Inflammatory macrophage (primary cell): Measurements from ENCODE around the gene SLC25A21.

Source experiments
- DNase-seq, 2 donors: peaks; one replicate each; pipeline ENCODE4 v3.0.0-alpha.2; 2020 to 2022

The SLC25A21 gene

GRCh38 chr14:36859119-36859518 lies 313.3 kb downstream of the SLC25A21 start:
- DNase-seq: no peak

DNA sequence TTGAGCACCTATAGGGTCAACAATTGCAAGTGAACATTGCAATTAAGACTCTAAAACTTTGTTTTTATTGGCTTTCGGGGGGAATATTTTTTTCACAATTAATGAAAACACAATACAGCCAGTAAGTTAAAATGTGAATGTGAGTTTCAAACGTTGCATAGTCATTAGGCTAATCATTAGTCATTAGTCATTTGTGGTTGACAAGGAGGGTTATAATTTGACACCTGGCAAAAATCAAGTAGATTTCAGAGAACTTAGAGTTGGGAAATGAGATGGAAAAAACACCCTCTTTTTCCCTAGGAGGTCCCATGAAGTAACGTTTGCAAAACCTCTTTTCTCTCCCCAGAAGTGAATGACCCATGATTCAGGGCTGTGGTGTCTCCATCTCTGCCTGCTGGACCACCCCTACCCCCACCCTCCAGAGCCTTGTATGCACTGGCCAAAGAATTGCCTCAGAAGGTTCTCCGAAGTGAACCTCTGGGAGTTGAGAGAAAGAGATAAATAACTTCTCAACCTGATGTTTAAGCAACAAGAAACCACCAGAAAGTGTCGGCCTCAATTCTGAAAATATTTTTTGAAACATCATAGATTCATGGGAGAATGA lies 314.5 kb downstream of the SLC25A21 start:
- no peak for DNase-seq

DNA sequence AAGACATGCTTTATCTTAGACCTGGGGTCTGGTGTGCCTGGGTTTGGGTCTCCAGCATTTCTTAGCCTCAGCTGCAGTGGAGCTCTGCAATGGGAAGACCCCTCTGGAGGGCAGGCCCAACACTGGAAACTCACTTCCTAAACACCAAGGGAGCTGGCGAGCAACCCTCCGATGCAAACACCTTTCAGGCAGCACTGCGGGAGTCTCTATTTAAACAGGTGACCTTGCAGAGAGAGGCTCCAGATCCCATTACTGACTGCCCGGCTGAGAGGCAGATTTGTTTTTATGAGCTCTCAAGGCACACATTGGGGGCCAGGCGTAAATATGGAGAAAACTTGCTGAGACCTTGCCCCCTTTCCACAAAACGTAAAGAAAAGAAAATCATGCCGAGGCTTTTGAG lies 315.3 kb downstream of the SLC25A21 start:
- DNase-seq: no peak

DNA sequence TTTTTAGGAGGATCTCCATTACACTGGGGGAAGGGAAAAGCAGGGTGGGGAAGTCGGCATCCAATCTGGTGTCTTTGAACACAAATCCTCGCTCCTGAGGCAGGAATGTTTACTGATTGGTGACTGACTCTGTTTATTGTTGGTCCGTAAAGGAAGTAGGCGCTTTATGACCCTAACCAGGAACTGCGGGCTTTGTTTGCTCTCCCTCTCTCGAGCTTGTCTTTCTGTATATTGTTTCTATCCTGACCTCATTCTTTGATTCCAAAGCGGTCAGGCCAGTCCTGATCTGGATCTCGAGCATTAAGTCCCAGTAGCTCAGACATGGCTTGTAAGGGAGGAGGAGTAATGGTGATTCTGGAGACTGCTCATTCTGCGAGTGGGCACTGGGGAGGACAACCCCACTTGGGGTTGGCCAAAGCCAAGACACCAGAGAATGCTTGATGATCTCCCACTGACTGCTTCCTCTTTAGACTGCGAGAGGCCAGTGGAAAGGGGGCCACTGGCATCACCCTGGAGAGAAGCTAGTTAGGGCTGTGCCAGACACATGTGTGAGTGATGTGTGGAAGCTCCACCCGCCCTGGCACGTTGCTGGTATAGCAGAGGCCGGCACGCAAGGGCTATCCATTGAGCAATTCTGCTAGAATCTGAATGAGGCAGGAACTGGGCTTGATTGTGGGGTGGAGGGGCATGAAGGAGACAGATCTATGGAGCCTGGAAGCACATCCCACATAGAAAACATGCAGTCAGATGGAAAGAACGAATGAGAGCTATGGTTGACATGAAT lies 316.1 kb downstream of the SLC25A21 start:
- DNase-seq: no peak

DNA sequence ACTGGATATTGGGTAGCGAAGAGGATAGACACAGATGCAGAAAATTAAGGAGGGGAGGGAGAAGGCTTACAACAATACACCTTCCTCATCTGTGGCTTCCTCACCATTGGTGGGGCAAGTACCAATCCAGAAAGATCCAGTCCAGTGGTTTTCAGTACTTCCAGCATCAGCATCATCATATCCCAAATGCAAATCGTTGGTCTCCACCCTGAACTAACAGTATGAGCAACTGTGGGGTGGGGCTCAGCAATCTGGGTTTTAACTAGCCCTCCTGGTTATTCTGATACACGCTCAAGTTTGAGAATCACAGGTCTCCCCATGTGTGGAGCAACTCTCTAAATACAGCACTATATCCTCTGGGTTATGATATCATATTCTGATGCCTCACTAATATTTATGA lies 317.0 kb downstream of the SLC25A21 start:
- DNase-seq: no peak

- DNase-seq: no peak
Measured at GRCh38 chr14:36852981-36853691, 319.3 kb downstream of the SLC25A21 start.

DNA sequence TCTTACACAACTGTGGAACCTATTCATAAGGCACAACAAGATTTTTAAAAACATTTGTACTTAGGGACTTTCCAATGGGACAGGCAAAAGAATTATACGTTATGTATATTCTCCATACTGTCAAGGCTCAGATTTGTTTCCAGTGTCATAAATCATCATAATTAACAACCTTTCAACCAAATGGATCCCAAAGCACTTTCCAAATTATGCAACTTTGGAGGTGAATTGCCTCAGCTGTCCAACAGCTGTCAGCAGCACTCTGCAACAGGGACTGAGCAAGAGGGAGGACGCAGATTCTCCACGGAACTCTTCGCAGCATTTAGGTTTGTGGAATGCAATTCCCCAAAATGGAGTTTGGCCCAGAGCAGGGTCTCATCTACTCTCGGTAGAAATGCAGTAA lies 324.2 kb downstream of the SLC25A21 start:
- no peak for DNase-seq

DNA sequence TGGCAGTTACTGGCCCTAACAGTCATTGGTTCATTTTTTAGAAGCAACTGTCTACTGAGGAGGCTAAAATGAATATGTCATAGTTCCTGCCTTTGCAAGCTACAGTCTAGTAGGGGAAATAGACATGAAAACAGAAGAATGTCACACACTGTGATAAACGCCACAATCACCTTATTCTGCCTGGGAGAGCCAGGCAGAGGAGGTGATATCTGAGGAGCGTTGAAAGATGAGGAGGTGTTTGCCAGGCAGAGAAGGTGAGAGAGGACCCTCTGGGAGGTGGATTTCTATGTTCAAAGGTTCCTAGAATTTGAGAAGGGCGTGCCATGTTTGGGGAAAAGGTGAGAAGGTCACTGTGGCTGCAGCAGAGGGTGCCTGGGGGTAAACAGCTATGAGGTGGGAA lies 325.0 kb downstream of the SLC25A21 start:
- no peak for DNase-seq

DNA sequence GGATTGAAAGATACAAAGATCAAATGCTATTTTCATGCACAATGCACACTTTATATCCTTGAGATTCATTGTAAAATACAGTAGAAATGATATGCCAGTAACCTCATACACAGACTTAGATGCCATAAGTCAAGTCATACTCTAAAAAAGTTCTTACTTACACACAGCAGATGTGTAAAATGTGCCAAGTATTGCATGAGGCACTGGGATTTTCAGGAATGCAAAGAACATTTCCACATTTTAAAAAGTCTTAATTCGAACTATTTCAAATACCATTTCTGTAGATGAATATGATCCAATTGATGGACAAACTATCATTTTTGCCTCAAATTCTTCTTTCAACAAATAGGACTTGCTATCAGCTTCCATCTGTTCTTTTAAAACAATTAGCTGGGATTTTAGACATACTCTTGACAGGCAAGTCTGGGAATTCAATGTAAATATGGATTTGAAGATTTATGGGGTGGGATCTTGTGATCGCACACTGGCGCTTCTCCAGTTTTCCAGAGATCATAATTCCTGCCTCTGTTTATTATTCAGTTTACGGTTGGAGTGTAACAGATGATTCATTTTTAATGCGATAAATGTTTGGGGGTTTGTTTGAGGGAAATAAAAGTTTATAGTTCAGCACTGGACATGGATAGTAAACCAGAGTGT lies 326.9 kb downstream of the SLC25A21 start:
- no peak for DNase-seq

GRCh38 chr14:36844443-36845195 lies 327.8 kb downstream of the SLC25A21 start:
- no peak for DNase-seq

DNA sequence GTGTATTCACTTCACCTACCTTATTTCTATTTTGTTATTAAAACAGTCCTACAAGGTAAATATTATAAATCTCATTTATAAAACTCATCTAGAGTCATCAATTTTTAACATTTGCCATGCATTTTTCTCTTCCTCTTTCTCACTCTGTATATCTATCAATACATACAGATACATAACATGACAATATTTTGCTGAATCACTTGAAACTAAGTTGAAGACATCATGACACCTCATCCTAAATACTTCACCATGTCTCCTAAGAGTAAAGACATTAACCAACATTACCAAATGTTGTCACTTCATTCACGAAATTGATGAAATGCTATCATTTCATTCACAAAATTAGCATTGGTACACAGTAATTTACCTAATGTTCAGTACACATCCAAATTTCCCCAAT lies 329.0 kb downstream of the SLC25A21 start:
- DNase-seq: no peak

DNA sequence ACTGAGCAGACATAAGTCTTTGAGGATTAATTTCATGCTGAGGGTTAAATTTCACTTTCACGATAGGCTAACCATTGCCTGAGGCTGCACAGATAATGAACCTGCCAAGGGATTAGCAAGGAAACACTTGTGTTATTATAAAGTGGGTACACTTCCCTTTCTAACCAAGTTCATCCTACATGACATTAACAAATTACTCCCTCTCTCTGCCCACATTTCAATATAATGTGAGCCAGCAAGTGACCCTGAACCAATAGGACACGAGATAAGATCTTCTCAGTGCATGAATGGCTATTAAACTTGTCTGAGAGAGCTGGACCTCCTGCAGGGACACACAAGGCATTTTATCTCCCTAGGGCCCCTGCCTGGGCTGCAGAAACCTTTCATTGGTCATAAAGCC lies 337.3 kb downstream of the SLC25A21 start:
- no peak for DNase-seq

GRCh38 chr14:36834293-36834692 lies 338.1 kb downstream of the SLC25A21 start:
- DNase-seq: no peak

GRCh38 chr14:36829547-36829946 lies 342.9 kb downstream of the SLC25A21 start:
- DNase-seq: no peak

DNA sequence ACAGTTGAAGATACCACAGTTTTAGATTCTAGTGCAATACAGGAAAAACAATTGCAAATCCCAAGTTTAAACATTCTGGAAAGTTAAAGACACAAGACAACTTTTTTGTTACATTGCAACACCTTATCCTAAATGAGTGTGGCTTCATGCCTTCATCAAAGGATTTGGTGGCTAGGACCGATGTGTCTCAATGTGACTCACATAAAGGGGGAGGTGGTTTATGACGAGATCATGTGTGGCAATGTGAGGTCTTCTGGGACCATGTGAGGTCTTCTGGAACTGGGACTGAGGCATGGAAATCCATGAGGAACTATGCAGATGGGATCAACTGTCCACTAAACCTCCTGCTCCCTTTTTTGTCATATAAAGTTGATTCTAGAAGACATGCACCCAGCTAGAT lies 344.5 kb downstream of the SLC25A21 start:
- no peak for DNase-seq

DNA sequence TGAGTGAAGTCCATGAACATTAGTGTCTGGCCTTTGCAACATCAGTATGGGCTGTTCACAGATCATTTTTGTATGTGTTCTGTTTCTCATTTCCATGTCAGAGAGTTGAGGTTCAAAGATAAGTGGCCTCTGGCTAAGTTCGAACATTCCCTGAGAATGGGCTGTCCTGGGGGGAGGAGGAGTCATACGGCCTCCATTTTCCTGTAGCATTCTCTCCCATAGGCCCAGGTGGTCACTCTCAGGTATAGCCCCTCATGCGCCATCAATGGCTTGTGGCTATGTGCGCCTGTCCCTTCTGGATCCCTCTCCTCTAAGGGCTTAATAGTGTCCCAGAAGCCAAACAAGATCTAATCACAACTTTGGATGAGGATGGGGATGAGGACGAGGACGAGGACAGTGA lies 345.8 kb downstream of the SLC25A21 start:
- DNase-seq: no peak

DNA sequence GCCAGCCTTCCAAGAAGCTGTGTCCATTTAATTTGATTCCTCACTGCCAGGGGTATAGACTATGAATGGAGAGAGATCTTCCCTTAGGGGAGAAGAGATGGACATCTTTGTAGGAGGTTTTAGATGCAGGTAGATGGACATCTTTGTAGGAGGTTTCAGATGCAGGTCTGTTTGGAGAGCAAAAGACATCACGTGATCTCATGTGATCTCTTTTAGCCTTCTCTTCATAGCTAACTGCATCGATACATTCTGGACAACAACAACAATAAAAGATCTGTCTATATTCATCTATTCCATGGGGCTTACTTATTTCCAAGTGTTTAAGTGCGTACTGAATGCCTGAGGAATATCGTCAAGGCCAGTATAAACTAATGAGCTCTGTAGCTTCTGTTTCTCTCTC lies 347.6 kb downstream of the SLC25A21 start:
- DNase-seq: no peak

GRCh38 chr14:36823651-36824050 lies 348.8 kb downstream of the SLC25A21 start:
- no peak for DNase-seq

- DNase-seq: no peak
Measured at GRCh38 chr14:36822685-36823084, 349.7 kb downstream of the SLC25A21 start.

- no peak for DNase-seq
Measured at GRCh38 chr14:36820901-36821300, 351.5 kb downstream of the SLC25A21 start.

- no peak for DNase-seq
Measured at GRCh38 chr14:36820111-36820709, 352.2 kb downstream of the SLC25A21 start.

DNA sequence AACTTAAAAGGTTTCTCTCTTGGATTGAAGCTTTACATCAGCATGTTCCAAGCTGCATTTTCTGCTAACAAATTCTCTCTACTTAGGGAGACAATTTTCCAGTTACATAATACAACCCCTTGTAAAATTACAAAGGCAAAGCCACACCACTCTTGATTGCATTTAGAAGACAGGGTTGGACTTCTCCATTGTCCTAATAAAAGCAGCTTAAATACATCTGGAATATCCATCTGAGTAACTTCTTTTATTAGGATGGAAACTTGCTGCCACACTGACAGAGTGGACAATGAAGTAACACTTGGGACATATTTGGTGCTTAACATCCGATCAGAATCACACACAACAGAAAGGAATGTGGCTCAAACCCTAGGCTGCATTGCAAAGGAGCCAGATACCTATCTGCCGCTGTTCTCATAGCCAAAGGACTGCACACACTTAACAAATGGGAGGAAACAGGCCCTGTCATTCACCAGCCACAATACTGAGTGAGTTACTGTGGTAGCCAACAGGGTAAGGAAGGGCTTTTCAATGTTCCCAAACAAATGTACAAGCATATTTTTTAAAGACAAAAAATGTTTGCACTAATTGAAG lies 353.5 kb downstream of the SLC25A21 start:
- no peak for DNase-seq
